Tibial nerve (tissue), 4 donors: ENCODE results near the gene ARMH3.

Source experiments
- EP300 ChIP-seq, 2 donors: sonication (generic); formaldehyde crosslinking; IDR thresholded peaks; one replicate each; pipeline ENCODE4 v1.6.1; 2017; ENCODE audit warnings: antibody characterized with exemption in 2 of 2, mild to moderate bottlenecking in 1 of 2
- TF ChIP-seq, protein P1 (sequence below), 5 experiments: fragments of 200-600 bp in 3 of 5; fragments of 450-650 bp in 2 of 5; sonication (generic) in 3 of 5; IDR thresholded peaks; one replicate each; pipeline ENCODE4 v1.5.1; 2016 to 2019; ENCODE audit warnings: antibody characterized with exemption in 5 of 5, mild to moderate bottlenecking in 3 of 5, moderate library complexity in 2 of 5

DNA sequence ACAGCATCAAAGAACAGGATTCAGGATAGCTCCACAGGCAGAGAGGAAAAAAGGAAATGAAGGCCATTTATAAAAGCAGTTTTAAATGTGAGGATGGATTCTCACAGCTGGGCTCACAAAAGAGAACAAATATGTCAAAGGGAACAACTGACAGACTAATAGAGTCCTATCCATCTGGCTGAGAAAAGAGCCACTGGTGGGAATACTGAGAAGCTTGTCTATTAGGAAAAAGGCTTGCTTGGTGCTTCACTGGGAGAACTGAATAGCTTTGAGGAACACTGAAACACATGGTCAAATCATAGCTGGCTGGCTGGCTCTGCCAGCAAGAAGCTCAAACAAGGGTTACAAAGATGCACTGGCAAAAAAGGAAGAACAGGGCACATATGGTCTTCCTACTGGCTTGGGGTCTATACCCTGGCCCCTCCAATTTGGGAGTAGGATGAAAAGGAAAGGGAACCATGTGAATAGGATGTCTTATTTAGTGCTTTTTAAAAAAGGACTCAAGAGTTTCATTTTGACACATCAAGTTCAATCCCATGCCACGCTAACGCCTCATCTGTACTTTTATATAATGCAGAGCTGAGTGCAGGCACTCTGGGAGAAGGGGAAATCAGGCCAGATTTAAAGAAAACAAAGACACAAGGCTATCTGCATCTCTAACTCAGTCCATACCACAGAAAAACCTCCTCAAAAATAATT lies 167.6 kb downstream of the ARMH3 start:
- TF ChIP-seq, protein P1, sequence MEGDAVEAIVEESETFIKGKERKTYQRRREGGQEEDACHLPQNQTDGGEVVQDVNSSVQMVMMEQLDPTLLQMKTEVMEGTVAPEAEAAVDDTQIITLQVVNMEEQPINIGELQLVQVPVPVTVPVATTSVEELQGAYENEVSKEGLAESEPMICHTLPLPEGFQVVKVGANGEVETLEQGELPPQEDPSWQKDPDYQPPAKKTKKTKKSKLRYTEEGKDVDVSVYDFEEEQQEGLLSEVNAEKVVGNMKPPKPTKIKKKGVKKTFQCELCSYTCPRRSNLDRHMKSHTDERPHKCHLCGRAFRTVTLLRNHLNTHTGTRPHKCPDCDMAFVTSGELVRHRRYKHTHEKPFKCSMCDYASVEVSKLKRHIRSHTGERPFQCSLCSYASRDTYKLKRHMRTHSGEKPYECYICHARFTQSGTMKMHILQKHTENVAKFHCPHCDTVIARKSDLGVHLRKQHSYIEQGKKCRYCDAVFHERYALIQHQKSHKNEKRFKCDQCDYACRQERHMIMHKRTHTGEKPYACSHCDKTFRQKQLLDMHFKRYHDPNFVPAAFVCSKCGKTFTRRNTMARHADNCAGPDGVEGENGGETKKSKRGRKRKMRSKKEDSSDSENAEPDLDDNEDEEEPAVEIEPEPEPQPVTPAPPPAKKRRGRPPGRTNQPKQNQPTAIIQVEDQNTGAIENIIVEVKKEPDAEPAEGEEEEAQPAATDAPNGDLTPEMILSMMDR (IDR thresholded peaks at IDR 0.05), result no peak
- TF ChIP-seq EP300 (IDR thresholded peaks at IDR 0.05), result no peak
